Fibroblast of pulmonary artery (primary cell): ENCODE results near the gene SRSF2.
"Not testable (repeated sequence)": the region's sequence is repeated elsewhere in the genome, so short reads cannot be mapped to it uniquely, and the experiment has no call there.

Experiments
- DNase-seq: peaks from one replicate; pipeline ENCODE4 v3.0.0-alpha.2; 2010; ENCODE audit warnings: low read depth
- H3K4me3 ChIP-seq: replicated peaks from 2 replicates; pipeline ENCODE4 v1.5.1; 2011; ENCODE audit warnings: low read depth, mild to moderate bottlenecking, control low read depth, low read length, moderate library complexity
- CTCF ChIP-seq: IDR thresholded peaks from 2 replicates; pipeline ENCODE4 v1.5.1; 2011; ENCODE audit warnings: mild to moderate bottlenecking, control low read depth, low read length, inconsistent platforms; ENCODE audit errors: missing control alignments

The SRSF2 gene

DNA sequence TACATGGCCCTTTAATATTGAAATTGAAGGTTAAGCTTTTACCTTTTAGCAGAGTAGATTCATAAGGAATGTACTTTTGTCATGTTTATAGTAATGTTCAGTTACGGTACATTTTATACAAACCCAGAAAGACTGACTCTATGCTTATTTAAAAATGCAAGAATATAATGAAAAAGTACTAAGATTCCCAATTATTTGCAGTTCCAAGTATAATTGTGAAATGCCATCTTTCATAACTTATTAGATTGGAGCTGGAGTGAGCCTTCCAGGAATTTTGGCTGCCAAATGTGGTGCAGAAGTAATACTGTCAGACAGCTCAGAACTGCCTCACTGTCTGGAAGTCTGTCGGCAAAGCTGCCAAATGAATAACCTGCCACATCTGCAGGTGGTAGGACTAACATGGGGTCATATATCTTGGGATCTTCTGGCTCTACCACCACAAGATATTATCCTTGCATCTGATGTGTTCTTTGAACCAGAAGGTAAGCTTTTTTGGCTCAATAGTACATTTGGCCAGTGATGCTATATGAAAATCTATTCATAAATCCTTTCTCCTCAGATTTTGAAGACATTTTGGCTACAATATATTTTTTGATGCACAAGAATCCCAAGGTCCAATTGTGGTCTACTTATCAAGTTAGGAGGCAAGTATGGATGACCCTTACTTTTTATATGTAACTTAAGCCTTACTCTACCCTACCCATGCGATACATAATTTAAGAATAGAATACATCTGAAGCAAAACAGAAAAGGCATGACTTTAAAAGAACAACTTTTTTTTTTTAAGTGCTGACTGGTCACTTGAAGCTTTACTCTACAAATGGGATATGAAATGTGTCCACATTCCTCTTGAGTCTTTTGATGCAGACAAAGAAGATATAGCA lies 4.2 kb downstream of the SRSF2 start:
- no peak overlapping the region for H3K4me3 ChIP-seq
- no peak for DNase-seq
- TF ChIP-seq CTCF = no peak

DNA sequence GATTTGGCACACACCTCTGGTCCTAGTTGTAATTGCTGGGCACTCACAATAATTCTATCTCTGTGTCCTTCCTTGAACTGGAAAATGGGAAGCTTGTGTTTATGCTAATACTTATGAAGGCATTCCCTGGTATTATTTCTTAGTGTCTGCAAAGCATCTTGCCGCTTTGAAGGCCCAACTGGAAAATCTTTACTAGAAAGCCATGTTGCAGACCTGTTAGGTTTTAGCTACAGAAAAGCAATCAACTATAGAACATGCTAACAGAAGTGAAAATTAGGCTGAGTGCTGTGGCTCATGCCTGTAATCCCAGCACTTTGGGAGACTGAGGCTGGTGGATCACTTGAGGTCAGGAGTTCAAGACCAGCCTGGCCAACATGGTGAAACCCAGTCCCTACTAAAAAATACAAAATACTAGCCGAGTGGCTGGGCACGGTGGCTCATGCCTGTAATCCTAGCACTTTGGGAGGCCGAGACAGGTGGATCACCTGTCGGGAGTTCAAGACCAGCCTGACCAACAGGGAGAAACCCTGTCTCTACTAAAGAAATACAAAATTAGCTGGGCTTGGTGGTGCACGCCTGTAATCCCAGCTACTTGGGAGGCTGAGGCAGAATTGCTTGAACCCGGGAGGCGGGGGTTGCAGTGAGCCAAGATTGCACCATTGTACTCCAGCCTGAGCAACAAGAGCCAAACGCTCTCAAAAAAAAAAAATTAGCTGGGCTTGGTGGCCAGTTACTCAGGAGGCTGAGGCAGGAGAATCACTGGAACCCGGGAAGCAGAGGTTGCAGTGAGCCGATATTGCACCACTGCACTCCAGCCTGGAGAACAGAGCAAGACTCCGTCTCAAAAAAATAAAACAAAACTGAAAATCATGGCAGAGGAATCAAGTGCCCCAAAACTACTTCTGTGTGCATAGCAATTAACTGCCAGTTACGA lies 5.1 kb downstream of the SRSF2 start:
- DNase-seq, H3K4me3 ChIP-seq: not testable (repeated sequence)

GRCh38 chr17:76727745-76728456 lies 9.2 kb downstream of the SRSF2 start:
- no peak for TF ChIP-seq CTCF
- no peak for DNase-seq

GRCh38 chr17:76726776-76727718 lies 10.1 kb downstream of the SRSF2 start, which contains the start of gene METTL23:
METTL23 (plus strand) TSS chr17:76726839; CDS start chr17:76729711, 2,872 bp downstream.
- peak; percentile 80 for DNase-seq
- H3K4me3 ChIP-seq = peak within 1 kb of the TSS; percentile 86
- peak; percentile 57 for TF ChIP-seq CTCF

More at GRCh38 chr17:76727745-76728456, 9.2 kb downstream of the SRSF2 start:
- H3K4me3 ChIP-seq = peak overlapping the region; percentile 86

DNA sequence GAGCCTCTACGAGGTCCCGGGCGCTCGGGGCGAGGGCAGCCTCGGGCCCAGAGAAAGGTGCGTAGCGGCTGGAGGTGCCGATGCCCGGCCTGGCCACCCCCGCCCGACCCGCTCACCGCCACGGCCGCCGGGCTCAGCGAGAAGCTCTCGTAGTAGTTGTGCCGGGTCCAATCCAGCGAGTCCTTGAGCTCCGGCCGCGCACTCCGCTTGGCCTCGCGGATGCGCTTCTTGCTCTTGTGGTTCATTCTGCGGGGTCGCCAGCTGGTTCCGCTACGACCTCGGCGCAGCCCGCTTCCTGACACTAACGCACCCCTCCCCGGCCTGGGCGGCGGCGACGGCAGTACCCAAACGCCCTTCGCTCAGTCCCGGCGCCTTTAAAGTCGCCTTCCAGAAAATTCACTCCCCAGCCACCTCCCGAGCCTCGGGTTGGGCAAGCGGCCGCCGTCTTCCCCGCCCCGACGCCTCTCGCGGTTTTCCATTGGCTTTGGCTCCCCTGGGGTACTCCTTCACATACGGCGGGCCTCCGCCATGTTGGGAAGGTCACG lies 10.8 kb downstream of the SRSF2 start, which contains the start of gene JMJD6:
TSS of gene JMJD6 (minus strand) at position 376 of the 545 bp plus-strand sequence. CDS start at position 245, 131 bp downstream.
- peak within 1 kb of the TSS; percentile 86 for H3K4me3 ChIP-seq
- peak; percentile 97 for DNase-seq
- no peak for TF ChIP-seq CTCF

DNA sequence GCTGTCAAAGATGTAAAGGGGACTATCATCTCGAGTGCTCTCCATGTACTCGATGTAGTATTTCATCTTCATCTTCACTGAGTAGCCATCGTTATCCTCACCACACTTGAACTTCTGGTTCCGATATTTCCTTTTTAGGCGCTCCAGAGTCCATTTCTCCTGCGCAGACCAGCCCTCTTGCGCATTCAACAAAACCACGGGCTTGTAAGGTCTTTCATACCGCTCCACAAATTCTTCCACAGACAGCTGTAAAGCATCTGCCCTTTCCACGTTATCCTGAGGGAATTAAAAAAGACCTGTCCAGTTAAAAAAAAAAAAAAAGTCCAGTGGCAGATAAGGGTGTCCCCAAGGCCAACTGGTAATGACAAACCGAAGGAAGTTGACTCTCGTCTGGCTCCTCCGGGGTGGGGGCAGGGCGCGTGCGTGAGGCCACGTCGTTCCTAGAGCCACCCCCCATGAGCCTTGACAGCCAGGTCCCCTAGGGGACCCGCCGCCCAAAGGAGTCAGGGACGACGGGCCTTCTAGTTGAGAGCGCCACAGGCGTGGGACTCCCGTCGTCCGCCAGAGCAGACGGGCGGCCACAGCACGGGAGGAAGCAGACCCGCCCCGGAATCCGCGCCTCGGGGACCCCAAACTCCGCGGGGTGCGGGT lies 11.4 kb downstream of the SRSF2 start:
- peak; percentile 28 for DNase-seq
- no peak for TF ChIP-seq CTCF

More for the DNA sequence above, 11.4 kb downstream of the SRSF2 start:
- H3K4me3 ChIP-seq = peak overlapping the region; percentile 86
